Type B pancreatic cell (in vitro differentiated cells): ENCODE results near the gene RUNDC1. TPM values are rescaled to one million over a fixed set of nuclear protein-coding genes. Genes with fewer than 3 reads are reported as not detected.
A peak's percentile ranks its signal among the peaks of the same experiment; 100 is the strongest.
"Not testable (repeated sequence)": the region's sequence is repeated elsewhere in the genome, so short reads cannot be mapped to it uniquely, and the experiment has no call there.

Experiments used
- DNase-seq: peaks from one replicate; pipeline ENCODE4 v3.0.0; 2021; ENCODE audit warnings: mixed read lengths; ENCODE audit not compliant: unreplicated experiment; ENCODE audit errors: extremely low spot score
- H3K27ac Mint-ChIP-seq: 2 replicates; pipeline ENCODE4 v1.8.0; 2021; ENCODE audit warnings: mild to moderate bottlenecking, mixed read lengths
- H3K27me3 Mint-ChIP-seq: 2 replicates; pipeline ENCODE4 v1.8.0; 2021; ENCODE audit warnings: mixed read lengths
- H3K36me3 Mint-ChIP-seq: 2 replicates; pipeline ENCODE4 v1.8.0; 2021; ENCODE audit warnings: mixed read lengths
- H3K4me1 Mint-ChIP-seq: one replicate; pipeline ENCODE4 v1.8.0; 2021; ENCODE audit warnings: mixed read lengths; ENCODE audit not compliant: unreplicated experiment
- H3K4me3 Mint-ChIP-seq: 2 replicates; pipeline ENCODE4 v1.8.0; 2021; ENCODE audit warnings: mild to moderate bottlenecking, mixed read lengths
- H3K9me3 Mint-ChIP-seq: 2 replicates; pipeline ENCODE4 v1.8.0; 2021; ENCODE audit warnings: mixed read lengths
- CTCF ChIP-seq: fragments of 200-600 bp; sonication (generic); conservative IDR thresholded peaks from 2 replicates; pipeline ENCODE4 v1.5.0; 2021; ENCODE audit warnings: antibody characterized with exemption, mild to moderate bottlenecking
- total RNA-seq: library from RNA; stranded (reverse); gene quantifications from 2 replicates; pipeline ENCODE4 v1.2.1, GENCODE V29; 2021; ENCODE audit warnings: low replicate concordance

Gene RUNDC1
- total RNA-seq, 1 donor from 2014 or later = 18.2 TPM

GRCh38 chr17:42953669-42954068 is 26.7 kb upstream of the RUNDC1 start:
- peaks cover 37% of the 10 kb centered on the region for H3K36me3 Mint-ChIP-seq
- TF ChIP-seq CTCF = no peak
- no peaks in the 10 kb centered on the region for H3K4me1 Mint-ChIP-seq
- no peak overlapping the region for H3K4me3 Mint-ChIP-seq
- no peak for DNase-seq
- no peaks in the 10 kb centered on the region for H3K9me3 Mint-ChIP-seq
- H3K27me3 Mint-ChIP-seq = no peaks in the 10 kb centered on the region
- H3K27ac Mint-ChIP-seq = no peak overlapping the region

- Mint-ChIP-seq H3K27me3 (no peaks in the 10 kb centered on the region), H3K4me3 (peak within 1 kb of the TSS; percentile 95), H3K9me3 (no peaks in the 10 kb centered on the region), H3K36me3 (peaks cover 14% of the 10 kb centered on the region), H3K4me1 (peaks cover 11% of the 10 kb centered on the region), H3K27ac (peak within 1 kb of the TSS; percentile 93)
- no peak for TF ChIP-seq CTCF
- peak; percentile 91 for DNase-seq
Measured at GRCh38 chr17:42964161-42964932, 16.0 kb upstream of the RUNDC1 start, which contains the start of gene AARSD1. Gene AARSD1 (minus strand): TSS chr17:42964454. CDS start chr17:42964440, 14 bp downstream.

GRCh38 chr17:42967925-42968324 is 12.4 kb upstream of the RUNDC1 start:
- Mint-ChIP-seq H3K4me1 (peaks cover 11% of the 10 kb centered on the region), H3K36me3 (peaks cover 9% of the 10 kb centered on the region), H3K27ac (no peak overlapping the region), H3K9me3 (no peaks in the 10 kb centered on the region), H3K27me3 (no peaks in the 10 kb centered on the region), H3K4me3 (no peak overlapping the region)
- no peak for DNase-seq
- no peak for TF ChIP-seq CTCF

- TF ChIP-seq CTCF = no peak
- H3K27ac Mint-ChIP-seq = peak overlapping the region; percentile 21
- H3K36me3 Mint-ChIP-seq = peaks cover 5% of the 10 kb centered on the region
- no peaks in the 10 kb centered on the region for H3K27me3 Mint-ChIP-seq
- H3K4me3 Mint-ChIP-seq = no peak overlapping the region
- H3K9me3 Mint-ChIP-seq = no peaks in the 10 kb centered on the region
- no peak for DNase-seq
- H3K4me1 Mint-ChIP-seq = peaks cover 5% of the 10 kb centered on the region
Measured at GRCh38 chr17:42969001-42969581, 11.3 kb upstream of the RUNDC1 start.

- Mint-ChIP-seq H3K27me3 (no peaks in the 10 kb centered on the region), H3K36me3 (no peaks in the 10 kb centered on the region), H3K27ac (no peak overlapping the region), H3K4me1 (no peaks in the 10 kb centered on the region), H3K9me3 (no peaks in the 10 kb centered on the region), H3K4me3 (no peak overlapping the region)
- no peak for TF ChIP-seq CTCF
- no peak for DNase-seq
Measured at GRCh38 chr17:42971589-42971988, 8.8 kb upstream of the RUNDC1 start.

GRCh38 chr17:42973323-42973722 is 7.0 kb upstream of the RUNDC1 start:
- not testable (repeated sequence) for H3K4me3 Mint-ChIP-seq, DNase-seq

More at GRCh38 chr17:42973323-42973722, 7.0 kb upstream of the RUNDC1 start:
- H3K36me3 Mint-ChIP-seq, H3K9me3 Mint-ChIP-seq, H3K27me3 Mint-ChIP-seq, H3K4me1 Mint-ChIP-seq, H3K27ac Mint-ChIP-seq: not testable (repeated sequence)
